ENCODE data around the gene RRP15. TPM values are rescaled to one million over a fixed set of nuclear protein-coding genes. Genes with fewer than 3 reads are reported as not detected.

The RRP15 gene
- total and polyA plus RNA-seq, 2 donors from 2014 or later, result 5.9 to 21.4 TPM

GRCh38 chr1:218344814-218345672 lies 60.0 kb downstream of the RRP15 start, which contains the start of gene TGFB2:
Gene TGFB2, plus strand, starts transcription at chr1:218345336. Its CDS starts 1,366 bp downstream, at chr1:218346702.
- H3K36me3 ChIP-seq (ENCODE audit: control insufficient read depth in 2 of 3, insufficient read depth in 3 of 3, low read length in 3 of 3), result no peaks in the 10 kb centered on the region
- H3K27ac ChIP-seq (ENCODE audit: low read depth in 2 of 2, low read length in 2 of 2), result peak within 1 kb of the TSS; percentile 37 to 78
- H3K4me1 ChIP-seq (ENCODE audit: control insufficient read depth in 2 of 3, insufficient read depth in 2 of 3, low read depth in 1 of 3, low read length in 3 of 3), result peaks cover 0 to 7% (median 0%) of the 10 kb centered on the region in 3 donors
- intact Hi-C loops (cut with DNase I), result loop anchor here (10.0 kb wide), 1 partner anchor 170 kb away; no protein-coding TSS in a partner anchor
- H3K9me3 ChIP-seq (ENCODE audit: control insufficient read depth in 2 of 3, insufficient read depth in 1 of 3, low read length in 3 of 3), result no peaks in the 10 kb centered on the region
- H3K27me3 ChIP-seq (ENCODE audit: control insufficient read depth, insufficient read depth, low read length), result no peaks in the 10 kb centered on the region
- H3K4me3 ChIP-seq (ENCODE audit: low read length in 3 of 3), result peak within 1 kb of the TSS; percentile 73 to 81 (median 78)
- FAIRE-seq (no peak), DNase-seq (peak in 4 of 5 donors; percentile 65 to 88 (median 78))
- no peak for TF ChIP-seq CTCF (IDR thresholded peaks at IDR 0.05; ENCODE audit: borderline replicate concordance, extremely low read depth, insufficient read depth)
- H3K9ac ChIP-seq (ENCODE audit: low read length in 3 of 3), result peak within 1 kb of the TSS; percentile 49 to 81 (median 66)

GRCh38 chr1:218345673-218346390 lies 60.7 kb downstream of the RRP15 start:
- Histone ChIP-seq H3K4me3 (ENCODE audit: low read length in 3 of 3) (peak overlapping the region; percentile 73 to 81 (median 78)), H3K9ac (ENCODE audit: low read length in 3 of 3) (peak overlapping the region; percentile 49 to 81 (median 66)), H3K9me3 (ENCODE audit: control insufficient read depth in 2 of 3, insufficient read depth in 1 of 3, low read length in 3 of 3) (no peaks in the 10 kb centered on the region), H3K27me3 (ENCODE audit: control insufficient read depth, insufficient read depth, low read length) (no peaks in the 10 kb centered on the region), H3K27ac (ENCODE audit: low read depth in 2 of 2, low read length in 2 of 2) (peak overlapping the region; percentile 37 to 78), H3K36me3 (ENCODE audit: control insufficient read depth in 2 of 3, insufficient read depth in 3 of 3, low read length in 3 of 3) (no peaks in the 10 kb centered on the region), H3K4me1 (ENCODE audit: control insufficient read depth in 2 of 3, insufficient read depth in 2 of 3, low read depth in 1 of 3, low read length in 3 of 3) (peaks cover 0 to 7% (median 0%) of the 10 kb centered on the region in 3 donors)
- DNase-seq (peak; percentile 76 to 88 (median 83)), FAIRE-seq (no peak)
- TF ChIP-seq CTCF (IDR thresholded peaks at IDR 0.05; ENCODE audit: borderline replicate concordance, extremely low read depth, insufficient read depth), result no peak
- intact Hi-C loops (cut with DNase I), result loop anchor here (10.0 kb wide), 1 partner anchor 169 kb away; no protein-coding TSS in a partner anchor

GRCh38 chr1:218346391-218347204 lies 61.5 kb downstream of the RRP15 start:
- Histone ChIP-seq H3K9ac (ENCODE audit: low read length in 3 of 3) (peak overlapping the region; percentile 49 to 66 (median 56)), H3K36me3 (ENCODE audit: control insufficient read depth in 2 of 3, insufficient read depth in 3 of 3, low read length in 3 of 3) (no peaks in the 10 kb centered on the region), H3K27me3 (ENCODE audit: control insufficient read depth, insufficient read depth, low read length) (no peaks in the 10 kb centered on the region), H3K4me1 (ENCODE audit: control insufficient read depth in 2 of 3, insufficient read depth in 2 of 3, low read depth in 1 of 3, low read length in 3 of 3) (peaks cover 0 to 7% (median 0%) of the 10 kb centered on the region in 3 donors), H3K4me3 (ENCODE audit: low read length in 3 of 3) (peak overlapping the region; percentile 73 to 78 (median 75)), H3K9me3 (ENCODE audit: control insufficient read depth in 2 of 3, insufficient read depth in 1 of 3, low read length in 3 of 3) (no peaks in the 10 kb centered on the region), H3K27ac (ENCODE audit: low read depth in 2 of 2, low read length in 2 of 2) (peak overlapping the region; percentile 7 to 71)
- intact Hi-C loops (cut with DNase I), result loop anchor here (10.0 kb wide), 1 partner anchor 168 kb away; no protein-coding TSS in a partner anchor
- peak in 4 of 5 donors; percentile 32 to 67 (median 60) for DNase-seq
- FAIRE-seq, result no peak
- TF ChIP-seq CTCF (IDR thresholded peaks at IDR 0.05; ENCODE audit: borderline replicate concordance, extremely low read depth, insufficient read depth), result no peak
